Measurements from ENCODE around the gene PSMB7.

PSMB7 gene

GRCh38 chr9:124353811-124354274, 61.4 kb downstream of the PSMB7 start:
- TF ChIP-seq Cebpa-rat (IDR thresholded peaks at IDR 0.05) = no peak
- Histone ChIP-seq H3K9ac (no peak overlapping the region), H3K27ac (no peak overlapping the region), H3K4me1 (no peaks in the 10 kb centered on the region), H3K4me2 (no peak overlapping the region), H4K20me1 (peaks cover 100% of the 10 kb centered on the region), H3K9me3 (no peaks in the 10 kb centered on the region), H3K27me3 (no peaks in the 10 kb centered on the region), H3K4me3 (no peak overlapping the region), H3K36me3 (peaks cover 100% of the 10 kb centered on the region)

DNA sequence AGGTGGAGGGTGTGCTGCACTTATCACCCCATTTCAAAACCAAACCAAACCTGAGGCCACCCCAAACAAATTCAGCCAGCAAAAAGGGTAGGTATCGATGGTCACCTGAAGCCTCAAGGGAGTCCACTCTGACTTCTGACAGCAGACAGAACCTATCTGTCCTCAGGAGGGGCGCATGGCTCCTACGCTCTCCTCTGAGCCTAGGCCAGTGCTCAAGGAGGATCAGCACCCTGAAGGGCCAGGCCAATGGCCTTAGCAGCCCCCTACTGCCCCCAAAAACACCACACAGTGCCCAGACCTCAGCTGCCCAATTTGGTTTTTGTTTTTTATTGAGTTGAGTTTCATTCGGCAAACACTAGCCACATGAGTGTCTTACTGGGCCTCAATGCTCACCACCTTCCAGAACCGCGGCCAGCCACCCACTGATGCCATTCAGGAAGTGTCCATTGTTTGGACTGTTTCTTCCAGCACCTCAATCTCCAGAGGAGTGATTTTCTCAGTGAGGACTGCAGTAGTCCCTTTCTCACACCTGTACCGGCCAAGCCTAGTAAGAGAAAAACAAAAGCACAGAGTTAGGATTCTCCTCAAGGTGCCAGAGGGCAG, 62.0 kb downstream of the PSMB7 start:
- no peak overlapping the region for H3K9ac ChIP-seq
- H4K20me1 ChIP-seq = peaks cover 100% of the 10 kb centered on the region
- no peaks in the 10 kb centered on the region for H3K9me3 ChIP-seq
- no peaks in the 10 kb centered on the region for H3K4me1 ChIP-seq
- H3K27me3 ChIP-seq = no peaks in the 10 kb centered on the region
- H3K4me3 ChIP-seq = no peak overlapping the region
- H3K4me2 ChIP-seq = no peak overlapping the region
- peaks cover 100% of the 10 kb centered on the region for H3K36me3 ChIP-seq
- no peak overlapping the region for H3K27ac ChIP-seq
- TF ChIP-seq Cebpa-rat (IDR thresholded peaks at IDR 0.05) = no peak

GRCh38 chr9:124352616-124353015, 62.6 kb downstream of the PSMB7 start:
- Histone ChIP-seq H3K9ac (no peak overlapping the region; the same call in 1 of the 2 replicates), H3K4me2 (no peak overlapping the region), H4K20me1 (peaks cover 100% of the 10 kb centered on the region), H3K4me3 (no peak overlapping the region), H3K4me1 (peaks cover 4% of the 10 kb centered on the region), H3K36me3 (peaks cover 100% of the 10 kb centered on the region), H3K9me3 (no peaks in the 10 kb centered on the region), H3K27me3 (no peaks in the 10 kb centered on the region), H3K27ac (no peak overlapping the region)
- TF ChIP-seq Cebpa-rat (IDR thresholded peaks at IDR 0.05) = no peak

GRCh38 chr9:124351672-124352468, 63.4 kb downstream of the PSMB7 start:
- no peaks in the 10 kb centered on the region for H3K9me3 ChIP-seq
- peaks cover 100% of the 10 kb centered on the region for H3K36me3 ChIP-seq
- no peak overlapping the region for H3K4me2 ChIP-seq
- peaks cover 100% of the 10 kb centered on the region for H4K20me1 ChIP-seq
- H3K27ac ChIP-seq = no peak overlapping the region
- H3K9ac ChIP-seq = no peak overlapping the region; the same call in 1 of the 2 replicates
- no peaks in the 10 kb centered on the region for H3K27me3 ChIP-seq
- peaks cover 12% of the 10 kb centered on the region for H3K4me1 ChIP-seq
- no peak for TF ChIP-seq Cebpa-rat (IDR thresholded peaks at IDR 0.05)
- H3K4me3 ChIP-seq = no peak overlapping the region

- H3K36me3 ChIP-seq = peaks cover 100% of the 10 kb centered on the region
- H3K4me2 ChIP-seq = no peak overlapping the region
- peaks cover 100% of the 10 kb centered on the region for H4K20me1 ChIP-seq
- H3K27me3 ChIP-seq = no peaks in the 10 kb centered on the region
- H3K27ac ChIP-seq = no peak overlapping the region
- no peak overlapping the region for H3K9ac ChIP-seq
- peaks cover 13% of the 10 kb centered on the region for H3K4me1 ChIP-seq
- H3K9me3 ChIP-seq = no peaks in the 10 kb centered on the region
- TF ChIP-seq Cebpa-rat (IDR thresholded peaks at IDR 0.05) = no peak
- H3K4me3 ChIP-seq = no peak overlapping the region
These were observed 64.6 kb downstream of the PSMB7 start for GRCh38 chr9:124350494-124351263.

- H3K4me3 ChIP-seq = no peak overlapping the region
- H3K36me3 ChIP-seq = peaks cover 100% of the 10 kb centered on the region
- peaks cover 13% of the 10 kb centered on the region for H3K4me1 ChIP-seq
- no peak overlapping the region for H3K9ac ChIP-seq
- no peak overlapping the region for H3K27ac ChIP-seq
- peaks cover 100% of the 10 kb centered on the region for H4K20me1 ChIP-seq
- H3K27me3 ChIP-seq = no peaks in the 10 kb centered on the region
- TF ChIP-seq Cebpa-rat (IDR thresholded peaks at IDR 0.05) = no peak
- H3K9me3 ChIP-seq = no peaks in the 10 kb centered on the region
- H3K4me2 ChIP-seq = no peak overlapping the region
These were observed 65.4 kb downstream of the PSMB7 start for GRCh38 chr9:124349675-124350493.

DNA sequence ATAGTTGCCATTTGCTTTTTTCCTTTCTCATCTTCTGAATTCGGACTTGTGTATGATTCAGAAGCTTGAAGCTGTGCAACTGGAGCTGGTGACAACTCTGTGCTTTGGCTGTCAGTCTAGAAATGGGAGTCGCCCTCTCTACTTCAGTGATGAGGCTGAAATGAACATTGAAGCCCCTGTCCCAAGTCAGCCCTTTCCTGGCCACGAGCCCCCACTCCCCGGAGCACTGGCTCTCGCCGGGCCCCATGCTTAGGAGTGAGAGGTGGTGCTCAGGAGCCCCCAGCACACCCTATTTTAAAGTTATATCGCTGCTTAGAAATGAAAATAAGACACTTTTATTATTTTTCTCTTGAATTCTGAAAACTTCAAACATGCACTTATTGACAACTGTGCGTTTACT, 66.0 kb downstream of the PSMB7 start:
- Histone ChIP-seq H3K4me1 (peaks cover 13% of the 10 kb centered on the region), H3K27ac (no peak overlapping the region), H3K27me3 (no peaks in the 10 kb centered on the region), H3K9me3 (no peaks in the 10 kb centered on the region), H3K36me3 (peaks cover 100% of the 10 kb centered on the region), H3K4me2 (no peak overlapping the region), H4K20me1 (peaks cover 99% of the 10 kb centered on the region), H3K9ac (no peak overlapping the region), H3K4me3 (no peak overlapping the region)
- TF ChIP-seq Cebpa-rat (IDR thresholded peaks at IDR 0.05) = no peak

DNA sequence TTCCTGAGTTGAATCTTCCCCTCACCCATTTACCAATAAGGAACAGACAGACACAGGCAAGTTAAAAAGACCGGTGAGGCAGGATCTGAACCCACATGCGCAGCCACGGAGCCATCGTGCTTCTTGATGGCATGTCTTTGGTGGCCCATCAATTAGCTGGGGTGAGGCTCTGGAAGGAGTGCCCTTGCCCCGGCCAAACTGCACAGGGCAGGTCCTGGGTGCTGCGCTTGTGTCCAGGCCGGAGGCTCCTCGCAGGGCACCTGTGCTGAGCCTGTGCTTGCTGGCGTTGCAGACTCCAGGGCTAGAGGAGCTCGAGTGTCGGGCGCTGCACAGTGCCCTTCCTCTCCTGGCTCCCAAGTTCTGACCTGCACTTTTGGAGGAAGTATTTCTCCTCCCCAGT, 66.4 kb downstream of the PSMB7 start:
- Histone ChIP-seq H3K4me1 (peaks cover 17% of the 10 kb centered on the region), H4K20me1 (peaks cover 99% of the 10 kb centered on the region), H3K9ac (no peak overlapping the region), H3K36me3 (peaks cover 100% of the 10 kb centered on the region), H3K4me2 (no peak overlapping the region), H3K4me3 (no peak overlapping the region), H3K27ac (no peak overlapping the region), H3K9me3 (no peaks in the 10 kb centered on the region), H3K27me3 (no peaks in the 10 kb centered on the region)
- no peak for TF ChIP-seq Cebpa-rat (IDR thresholded peaks at IDR 0.05)

DNA sequence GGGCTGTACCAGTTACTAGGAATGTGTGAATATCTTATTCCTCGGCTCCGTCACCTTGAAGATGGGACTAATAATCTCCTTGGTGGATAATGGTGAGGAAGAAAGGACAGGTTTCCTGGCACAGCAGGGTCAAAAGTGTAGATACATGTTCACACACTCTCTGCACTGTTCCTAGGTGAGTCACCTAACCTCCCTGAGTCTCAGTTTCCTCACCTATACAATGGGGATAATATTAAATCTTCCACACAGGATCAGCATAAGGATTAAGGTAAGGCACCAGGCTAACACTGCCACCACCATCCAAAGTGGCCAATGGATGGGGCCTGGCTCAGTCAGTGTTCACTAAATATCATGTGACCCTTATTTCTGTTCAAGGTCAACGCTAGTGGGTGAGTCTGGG, 66.9 kb downstream of the PSMB7 start:
- H3K9me3 ChIP-seq = no peaks in the 10 kb centered on the region
- H3K9ac ChIP-seq = no peak overlapping the region
- H3K4me3 ChIP-seq = no peak overlapping the region
- H3K36me3 ChIP-seq = peaks cover 100% of the 10 kb centered on the region
- TF ChIP-seq Cebpa-rat (IDR thresholded peaks at IDR 0.05) = no peak
- H3K27me3 ChIP-seq = no peaks in the 10 kb centered on the region
- H3K27ac ChIP-seq = no peak overlapping the region
- peaks cover 22% of the 10 kb centered on the region for H3K4me1 ChIP-seq
- H4K20me1 ChIP-seq = peaks cover 99% of the 10 kb centered on the region
- no peak overlapping the region for H3K4me2 ChIP-seq

Data from BLaER1 (cell line).